Ishikawa (cell line): Measurements from ENCODE around the gene CHRDL2.

Experiments used
- CEBPB ChIP-seq: IDR thresholded peaks from 2 replicates; pipeline ENCODE4 v1.6.1; 2012
- CREB1 ChIP-seq: IDR thresholded peaks from 2 replicates; pipeline ENCODE4 v1.6.1; 2012; ENCODE audit warnings: low read depth
- EGR1 ChIP-seq: IDR thresholded peaks from 2 replicates; pipeline ENCODE4 v1.6.1; 2012
- EP300 ChIP-seq: IDR thresholded peaks from 2 replicates; pipeline ENCODE4 v1.6.1; 2012; ENCODE audit warnings: borderline replicate concordance
- FOXM1 ChIP-seq: IDR thresholded peaks from 2 replicates; pipeline ENCODE4 v1.6.1; 2012; ENCODE audit warnings: low read depth, borderline replicate concordance
- MAX ChIP-seq: IDR thresholded peaks from 2 replicates; pipeline ENCODE4 v1.6.1; 2012
- NFIC ChIP-seq: IDR thresholded peaks from 2 replicates; pipeline ENCODE4 v1.6.1; 2012
- RAD21 ChIP-seq: IDR thresholded peaks from 2 replicates; pipeline ENCODE4 v1.6.1; 2012; ENCODE audit warnings: low read depth
- REST ChIP-seq: IDR thresholded peaks from 2 replicates; pipeline ENCODE4 v1.6.1; 2012; ENCODE audit warnings: low read depth, mild to moderate bottlenecking
- TAF1 ChIP-seq: IDR thresholded peaks from 2 replicates; pipeline ENCODE4 v1.6.1; 2012; ENCODE audit warnings: low read depth, mild to moderate bottlenecking
- TCF12 ChIP-seq: IDR thresholded peaks from 2 replicates; pipeline ENCODE4 v1.6.1; 2012; ENCODE audit warnings: low read depth
- TEAD4 ChIP-seq: IDR thresholded peaks from 2 replicates; pipeline ENCODE4 v1.6.1; 2012
- USF1 ChIP-seq: IDR thresholded peaks from 2 replicates; pipeline ENCODE4 v1.6.1; 2012
- YY1 ChIP-seq: IDR thresholded peaks from 2 replicates; pipeline ENCODE4 v1.6.1; 2012; ENCODE audit warnings: low read depth
- ZBTB7A ChIP-seq: IDR thresholded peaks from 2 replicates; pipeline ENCODE4 v1.6.1; 2012; ENCODE audit warnings: low read depth

Gene CHRDL2

GRCh38 chr11:74720596-74721478 is 10.4 kb downstream of the CHRDL2 start:
- TF ChIP-seq USF1 (no peak), YY1 (no peak), ZBTB7A (no peak), EP300 (no peak), TAF1 (no peak), RAD21 (no peak), TCF12 (no peak), REST (no peak), MAX (no peak), CREB1 (no peak)

- TF ChIP-seq TAF1 = no peak
- TF ChIP-seq CEBPB = no peak
- no peak for TF ChIP-seq FOXM1
- TF ChIP-seq NFIC = no peak
Observed at GRCh38 chr11:74719011-74719410, 12.2 kb downstream of the CHRDL2 start.

- TF ChIP-seq NFIC (no peak), REST (no peak), CREB1 (no peak), YY1 (no peak), EGR1 (no peak), EP300 (no peak), FOXM1 (no peak), TAF1 (no peak)
Observed at GRCh38 chr11:74717221-74717969, 13.8 kb downstream of the CHRDL2 start.

GRCh38 chr11:74714904-74715303 is 16.3 kb downstream of the CHRDL2 start:
- no peak for TF ChIP-seq FOXM1
- TF ChIP-seq MAX = no peak

GRCh38 chr11:74713686-74714085 is 17.5 kb downstream of the CHRDL2 start:
- TF ChIP-seq ZBTB7A (no peak), FOXM1 (no peak), EGR1 (no peak)

- no peak for TF ChIP-seq EP300
- no peak for TF ChIP-seq TEAD4
- no peak for TF ChIP-seq EGR1
- no peak for TF ChIP-seq TCF12
- TF ChIP-seq NFIC = no peak
- no peak for TF ChIP-seq MAX
- TF ChIP-seq CREB1 = no peak
- TF ChIP-seq CEBPB = no peak
- TF ChIP-seq ZBTB7A = no peak
- TF ChIP-seq YY1 = no peak
- TF ChIP-seq TAF1 = no peak
- no peak for TF ChIP-seq REST
Observed at GRCh38 chr11:74710281-74710938, 20.8 kb downstream of the CHRDL2 start.
